ENCODE results near the gene CELSR1. TPM values are rescaled to one million over a fixed set of nuclear protein-coding genes. Genes with fewer than 3 reads are reported as not detected.

CELSR1 gene
- total RNA-seq, 1 donor from 2014 or later, result 27.6 TPM

GRCh38 chr22:46483353-46483752 is 54.1 kb downstream of the CELSR1 start:
- Mint-ChIP-seq H3K9me3 (ENCODE audit: unreplicated experiment) (no peaks in the 10 kb centered on the region), H3K27me3 (ENCODE audit: low read depth, unreplicated experiment) (peaks cover 2% of the 10 kb centered on the region), H3K27ac (ENCODE audit: unreplicated experiment) (no peak overlapping the region), H3K4me1 (ENCODE audit: low read depth, unreplicated experiment) (peaks cover 29% of the 10 kb centered on the region), H3K4me3 (ENCODE audit: unreplicated experiment) (no peak overlapping the region), H3K36me3 (ENCODE audit: low read depth, unreplicated experiment) (peaks cover 3% of the 10 kb centered on the region)
- Histone ChIP-seq H3K4me3 (ENCODE audit: insufficient read depth, low read depth, low read length) (no peak overlapping the region), H3K9me3 (ENCODE audit: insufficient read depth, low read depth, low read length) (peaks cover 3% of the 10 kb centered on the region), H3K4me1 (ENCODE audit: insufficient read depth, low read length) (peaks cover 9% of the 10 kb centered on the region), H3K79me2 (ENCODE audit: insufficient read depth, low read length) (no peaks in the 10 kb centered on the region), H4K20me1 (ENCODE audit: insufficient read depth, low read length) (peaks cover 20% of the 10 kb centered on the region), H2AFZ (ENCODE audit: low read depth, low read length) (no peak overlapping the region), H3K4me2 (ENCODE audit: low read length) (no peak overlapping the region), H3K36me3 (ENCODE audit: insufficient read depth, low read length) (no peaks in the 10 kb centered on the region), H3K27me3 (ENCODE audit: insufficient read depth, low read length) (peaks cover 3% of the 10 kb centered on the region), H3K27ac (ENCODE audit: low read depth, low read length) (no peak overlapping the region), H3K9ac (ENCODE audit: low read length) (no peak overlapping the region)
- TF ChIP-seq CTCF (IDR thresholded peaks at IDR 0.05; ENCODE audit: insufficient read depth, low read depth, low read length) (no peak), EZH2 (IDR thresholded peaks at IDR 0.05; ENCODE audit: insufficient read depth, low read length) (no peak)
- FAIRE-seq, result no peak
- DNase-seq (ENCODE audit: low read depth), result no peak

GRCh38 chr22:46482056-46482675 is 55.3 kb downstream of the CELSR1 start:
- TF ChIP-seq CTCF (IDR thresholded peaks at IDR 0.05; ENCODE audit: insufficient read depth, low read depth, low read length) (no peak), EZH2 (IDR thresholded peaks at IDR 0.05; ENCODE audit: insufficient read depth, low read length) (no peak)
- no peak overlapping the region for H3K9ac ChIP-seq (ENCODE audit: low read length)
- H3K27me3 Mint-ChIP-seq (ENCODE audit: low read depth, unreplicated experiment), result peaks cover 2% of the 10 kb centered on the region
- no peak overlapping the region for H3K4me3 ChIP-seq (ENCODE audit: insufficient read depth, low read depth, low read length)
- peaks cover 25% of the 10 kb centered on the region for H4K20me1 ChIP-seq (ENCODE audit: insufficient read depth, low read length)
- H3K36me3 ChIP-seq (ENCODE audit: insufficient read depth, low read length), result no peaks in the 10 kb centered on the region
- DNase-seq (ENCODE audit: low read depth) (no peak), FAIRE-seq (no peak)
- H3K4me1 Mint-ChIP-seq (ENCODE audit: low read depth, unreplicated experiment), result peaks cover 29% of the 10 kb centered on the region
- peaks cover 9% of the 10 kb centered on the region for H3K4me1 ChIP-seq (ENCODE audit: insufficient read depth, low read length)
- H3K79me2 ChIP-seq (ENCODE audit: insufficient read depth, low read length), result no peaks in the 10 kb centered on the region
- H3K4me3 Mint-ChIP-seq (ENCODE audit: unreplicated experiment), result no peak overlapping the region
- H2AFZ ChIP-seq (ENCODE audit: low read depth, low read length), result no peak overlapping the region
- peaks cover 3% of the 10 kb centered on the region for H3K36me3 Mint-ChIP-seq (ENCODE audit: low read depth, unreplicated experiment)
- H3K4me2 ChIP-seq (ENCODE audit: low read length), result no peak overlapping the region
- no peak overlapping the region for H3K27ac Mint-ChIP-seq (ENCODE audit: unreplicated experiment)
- no peaks in the 10 kb centered on the region for H3K9me3 Mint-ChIP-seq (ENCODE audit: unreplicated experiment)
- H3K27me3 ChIP-seq (ENCODE audit: insufficient read depth, low read length), result peaks cover 3% of the 10 kb centered on the region
- H3K27ac ChIP-seq (ENCODE audit: low read depth, low read length), result no peak overlapping the region
- H3K9me3 ChIP-seq (ENCODE audit: insufficient read depth, low read depth, low read length), result peaks cover 3% of the 10 kb centered on the region

GRCh38 chr22:46481386-46481785 is 56.0 kb downstream of the CELSR1 start:
- FAIRE-seq, result no peak
- no peaks in the 10 kb centered on the region for H3K36me3 ChIP-seq (ENCODE audit: insufficient read depth, low read length)
- H3K9me3 ChIP-seq (ENCODE audit: insufficient read depth, low read depth, low read length), result peaks cover 3% of the 10 kb centered on the region

More at GRCh38 chr22:46481386-46481785, 56.0 kb downstream of the CELSR1 start:
- Mint-ChIP-seq H3K4me1 (ENCODE audit: low read depth, unreplicated experiment) (peaks cover 30% of the 10 kb centered on the region), H3K27me3 (ENCODE audit: low read depth, unreplicated experiment) (peaks cover 2% of the 10 kb centered on the region), H3K36me3 (ENCODE audit: low read depth, unreplicated experiment) (peaks cover 3% of the 10 kb centered on the region), H3K9me3 (ENCODE audit: unreplicated experiment) (no peaks in the 10 kb centered on the region), H3K4me3 (ENCODE audit: unreplicated experiment) (no peak overlapping the region), H3K27ac (ENCODE audit: unreplicated experiment) (no peak overlapping the region)
- Histone ChIP-seq H3K27ac (ENCODE audit: low read depth, low read length) (no peak overlapping the region), H3K79me2 (ENCODE audit: insufficient read depth, low read length) (no peaks in the 10 kb centered on the region), H3K27me3 (ENCODE audit: insufficient read depth, low read length) (peaks cover 3% of the 10 kb centered on the region), H3K9ac (ENCODE audit: low read length) (no peak overlapping the region), H4K20me1 (ENCODE audit: insufficient read depth, low read length) (peaks cover 28% of the 10 kb centered on the region), H2AFZ (ENCODE audit: low read depth, low read length) (no peak overlapping the region), H3K4me1 (ENCODE audit: insufficient read depth, low read length) (peaks cover 9% of the 10 kb centered on the region), H3K4me3 (ENCODE audit: insufficient read depth, low read depth, low read length) (no peak overlapping the region), H3K4me2 (ENCODE audit: low read length) (no peak overlapping the region)
- no peak for TF ChIP-seq CTCF (IDR thresholded peaks at IDR 0.05; ENCODE audit: insufficient read depth, low read depth, low read length)
- TF ChIP-seq EZH2 (IDR thresholded peaks at IDR 0.05; ENCODE audit: insufficient read depth, low read length), result no peak
- no peak for DNase-seq (ENCODE audit: low read depth)
